CD14-positive monocyte (primary cell): ENCODE results near the gene NDUFS2. TPM values are rescaled to one million over a fixed set of nuclear protein-coding genes. Genes with fewer than 3 reads are reported as not detected.

Experiments used
- DNase-seq, 3 donors: peaks; one replicate each; pipeline ENCODE4 v3.0.0-alpha.2; 2011 to 2022
- H2AFZ ChIP-seq: 2 replicates; pipeline ENCODE4 v1.6.0; 2012; ENCODE audit warnings: mild to moderate bottlenecking, low read depth, low read length, inconsistent platforms; ENCODE audit not compliant: insufficient read depth, poor library complexity, severe bottlenecking
- H3K27ac ChIP-seq, 2 donors: 1 replicate in 1 of 2; 2 replicates in 1 of 2; pipeline ENCODE4 v1.5.1; 2012 to 2013; ENCODE audit warnings: low read length in 2 of 2, control low read depth in 1 of 2, inconsistent platforms in 1 of 2, low read depth in 1 of 2, mild to moderate bottlenecking in 1 of 2
- H3K27me3 ChIP-seq, 2 donors: one replicate each; pipeline versions ENCODE4 v1.6.0 to v1.6.1; 2011 to 2013; ENCODE audit warnings: low read length in 2 of 2; ENCODE audit not compliant: control insufficient read depth in 2 of 2, insufficient read depth in 2 of 2
- H3K36me3 ChIP-seq, 2 donors: replicated peaks in 1 of 2; 1 replicate in 1 of 2; 2 replicates in 1 of 2; pipeline versions ENCODE4 v1.5.1 to v1.6.1; 2012 to 2013; ENCODE audit warnings: low read length in 2 of 2, control low read depth in 1 of 2, inconsistent platforms in 1 of 2, mild to moderate bottlenecking in 1 of 2; ENCODE audit not compliant: insufficient read depth in 2 of 2, control insufficient read depth in 1 of 2
- H3K4me1 ChIP-seq, 2 donors: 1 replicate in 1 of 2; 2 replicates in 1 of 2; pipeline versions ENCODE4 v1.5.1 to v1.6.1; 2012 to 2013; ENCODE audit warnings: low read length in 2 of 2, control low read depth in 1 of 2, inconsistent platforms in 1 of 2, mild to moderate bottlenecking in 1 of 2, moderate library complexity in 1 of 2; ENCODE audit not compliant: insufficient read depth in 2 of 2, control insufficient read depth in 1 of 2
- H3K4me2 ChIP-seq: replicated peaks from 2 replicates; pipeline ENCODE3; 2012; ENCODE audit warnings: low read length, moderate library complexity, mild to moderate bottlenecking; ENCODE audit not compliant: poor library complexity, severe bottlenecking; ENCODE audit errors: extremely low read depth
- H3K4me3 ChIP-seq, 3 experiments: fragments of 200-600 bp in 1 of 3; sonication (generic) in 1 of 3; replicated peaks in 1 of 3; 1 replicate in 2 of 3; 2 replicates in 1 of 3; pipeline ENCODE4 v1.5.1; 2011 to 2013; ENCODE audit warnings: low read length in 3 of 3, mild to moderate bottlenecking in 3 of 3, control low read depth in 2 of 3, low read depth in 2 of 3, inconsistent platforms in 1 of 3, moderate library complexity in 1 of 3
- H3K79me2 ChIP-seq: 2 replicates; pipeline ENCODE4 v1.6.0; 2012; ENCODE audit warnings: mild to moderate bottlenecking, control low read depth, inconsistent platforms, low read length, moderate library complexity; ENCODE audit not compliant: insufficient read depth
- H3K9ac ChIP-seq: 2 replicates; pipeline ENCODE4 v1.6.0; 2017; ENCODE audit warnings: low read length, mild to moderate bottlenecking; ENCODE audit not compliant: insufficient read depth, poor library complexity, severe bottlenecking
- H3K9me3 ChIP-seq, 2 donors: replicated peaks in 1 of 2; 1 replicate in 1 of 2; 2 replicates in 1 of 2; pipeline versions ENCODE4 v1.5.1 to v1.6.1; 2012 to 2013; ENCODE audit warnings: low read length in 2 of 2, control low read depth in 1 of 2; ENCODE audit not compliant: control insufficient read depth in 1 of 2, insufficient read depth in 1 of 2
- H4K20me1 ChIP-seq: 2 replicates; pipeline ENCODE4 v1.6.0; 2012; ENCODE audit warnings: mild to moderate bottlenecking, low read length, control low read depth, moderate library complexity; ENCODE audit not compliant: insufficient read depth
- H3K27ac Mint-ChIP-seq, 7 donors: one replicate each; pipeline ENCODE4 v1.8.0; 2020; ENCODE audit warnings: mild to moderate bottlenecking in 7 of 7, mixed read lengths in 7 of 7, moderate library complexity in 6 of 7, inconsistent platforms in 2 of 7
- H3K27me3 Mint-ChIP-seq, 3 donors: one replicate each; pipeline ENCODE4 v1.8.0; 2021 to 2022; ENCODE audit warnings: low read depth in 3 of 3, mild to moderate bottlenecking in 3 of 3, mixed read lengths in 3 of 3, moderate library complexity in 3 of 3, inconsistent platforms in 1 of 3
- H3K36me3 Mint-ChIP-seq, 2 donors: one replicate each; pipeline ENCODE4 v1.8.0; 2020; ENCODE audit warnings: mixed read lengths in 2 of 2, inconsistent platforms in 1 of 2, mild to moderate bottlenecking in 1 of 2
- H3K4me1 Mint-ChIP-seq: one replicate; pipeline ENCODE4 v1.8.0; 2020; ENCODE audit warnings: mild to moderate bottlenecking, mixed read lengths
- H3K4me3 Mint-ChIP-seq, 2 donors: one replicate each; pipeline ENCODE4 v1.8.0; 2020; ENCODE audit warnings: mild to moderate bottlenecking in 2 of 2, mixed read lengths in 2 of 2, moderate library complexity in 1 of 2
- H3K9me3 Mint-ChIP-seq, 7 donors: one replicate each; pipeline ENCODE4 v1.8.0; 2020 to 2022; ENCODE audit warnings: mixed read lengths in 7 of 7, mild to moderate bottlenecking in 6 of 7, moderate library complexity in 6 of 7, inconsistent platforms in 2 of 7
- CTCF ChIP-seq: fragments of 200-600 bp; IDR thresholded peaks from one replicate; pipeline ENCODE4 v1.8.0; 2022; ENCODE audit warnings: antibody characterized with exemption, mild to moderate bottlenecking
- WGBS: methylation state at CpG from one replicate; pipeline ENCODE4 v1.1.5; 2013; ENCODE audit warnings: missing lambda C conversion rate; ENCODE audit not compliant: insufficient coverage; 5-methylcytosine and 5-hydroxymethylcytosine counted together
- intact Hi-C, 2 donors: fragments of 100-400 bp; cut with micrococcal nuclease; formaldehyde crosslinking; loops; one replicate each; pipeline versions ENCODE4 v1.15.0 to v1.15.1; 2023
- polyA plus RNA-seq, 3 donors: library from polyadenylated mRNA; depleted of rRNA in 1 of 3; unstranded in 2 of 3; stranded (reverse) in 1 of 3; fragments of 300-500 nt in 2 of 3; fragments of >200 nt in 1 of 3; fragmentation: Illumina TruSeq in 2 of 3; gene quantifications; 1 replicate in 2 of 3; 2 replicates in 1 of 3; pipeline ENCODE4 v1.2.3, GENCODE V29; 2012 to 2021

NDUFS2 gene
- polyA plus RNA-seq, 3 donors = 87.5 to 119 (median 101) TPM

DNA sequence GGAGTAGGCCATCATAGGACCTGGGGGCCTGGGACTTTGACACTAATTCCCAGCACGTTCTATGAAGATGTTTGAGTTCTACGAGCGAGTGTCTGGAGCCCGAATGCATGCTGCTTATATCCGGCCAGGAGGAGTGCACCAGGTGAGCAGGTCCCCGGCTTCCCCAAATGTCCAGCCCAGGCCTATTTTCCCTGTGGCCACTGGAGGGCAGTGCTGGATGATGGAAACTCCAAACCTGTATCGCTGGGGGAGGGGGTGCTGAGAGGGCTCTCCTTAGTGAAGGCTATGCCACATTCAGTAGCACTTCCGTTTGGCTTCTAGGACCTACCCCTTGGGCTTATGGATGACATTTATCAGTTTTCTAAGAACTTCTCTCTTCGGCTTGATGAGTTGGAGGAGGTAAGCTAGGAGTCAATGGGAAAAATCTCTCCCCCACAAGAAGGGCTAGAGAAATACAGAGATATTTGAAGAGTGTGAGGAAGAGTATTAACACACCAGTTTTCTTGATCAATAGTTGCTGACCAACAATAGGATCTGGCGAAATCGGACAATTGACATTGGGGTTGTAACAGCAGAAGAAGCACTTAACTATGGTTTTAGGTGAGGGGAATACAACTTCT lies 7.7 kb downstream of the NDUFS2 start:
- no peak overlapping the region for H2AFZ ChIP-seq
- DNase-seq = peak; percentile 76 to 87 (median 87)
- no peak overlapping the region for H3K9ac ChIP-seq
- peak; percentile 96 for TF ChIP-seq CTCF
- H4K20me1 ChIP-seq = no peaks in the 10 kb centered on the region
- Mint-ChIP-seq H3K36me3 (peaks cover 74 to 87% of the 10 kb centered on the region in 2 donors), H3K4me3 (no peak overlapping the region), H3K27ac (peak overlapping the region; percentile 47 to 94 (median 85)), H3K9me3 (peaks cover 0 to 2% (median 0%) of the 10 kb centered on the region in 7 donors), H3K27me3 (no peaks in the 10 kb centered on the region), H3K4me1 (peaks cover 39% of the 10 kb centered on the region)
- no peaks in the 10 kb centered on the region for H3K9me3 ChIP-seq
- H3K36me3 ChIP-seq = peaks cover 75 to 90% of the 10 kb centered on the region in 2 donors
- peaks cover 29 to 39% of the 10 kb centered on the region in 2 donors for H3K4me1 ChIP-seq
- peaks cover 66% of the 10 kb centered on the region for H3K79me2 ChIP-seq
- no peak overlapping the region for H3K4me3 ChIP-seq
- 36% methylated on average over 6 of the region's 11 CpGs for WGBS
- no peaks in the 10 kb centered on the region for H3K27me3 ChIP-seq
- no peak overlapping the region for H3K4me2 ChIP-seq
- intact Hi-C loops = loop anchor here in 1 of 2 donors (1.0 to 5.0 kb wide), 3 partner anchors 15 to 167 kb away; no protein-coding TSS in a partner anchor
- peak overlapping the region in 1 of 2 donors; percentile 6 for H3K27ac ChIP-seq

DNA sequence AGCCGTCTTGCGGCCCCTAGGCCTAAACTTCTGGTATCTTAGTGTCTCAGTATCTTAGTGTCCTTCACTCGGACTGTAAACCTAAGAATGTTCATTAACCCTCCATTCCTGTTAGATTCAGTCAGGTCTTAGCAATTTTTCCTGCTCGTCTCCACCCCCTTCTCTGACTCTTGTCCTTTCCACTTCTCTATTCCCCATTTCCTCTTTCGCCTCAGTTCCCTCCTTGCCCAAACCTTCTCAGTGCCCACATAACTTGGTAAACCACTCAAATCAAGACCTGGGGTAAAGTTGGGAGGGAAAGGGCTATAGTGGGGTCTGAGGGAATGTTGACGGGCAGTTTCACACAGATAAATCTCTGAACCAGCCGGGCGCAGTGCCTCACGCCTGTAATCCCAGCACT lies 12.2 kb downstream of the NDUFS2 start:
- H3K4me2 ChIP-seq = peak overlapping the region; percentile 100
- WGBS = 19% methylated on average over 4 of the region's 9 CpGs
- peak overlapping the region; percentile 98 to 100 for H3K27ac ChIP-seq
- H3K4me3 Mint-ChIP-seq = peak overlapping the region; percentile 99 to 100
- no peaks in the 10 kb centered on the region for H3K27me3 ChIP-seq
- H4K20me1 ChIP-seq = peaks cover 30% of the 10 kb centered on the region
- intact Hi-C loops = loop anchor here in 1 of 2 donors (5.0 kb wide), 1 partner anchor 78 kb away; no protein-coding TSS in a partner anchor
- no peak for TF ChIP-seq CTCF
- H3K9ac ChIP-seq = peak overlapping the region; percentile 97
- H3K27me3 Mint-ChIP-seq = peaks cover 0 to 1% (median 0%) of the 10 kb centered on the region in 3 donors
- peaks cover 57 to 61% of the 10 kb centered on the region in 2 donors for H3K36me3 ChIP-seq
- peaks cover 56% of the 10 kb centered on the region for H3K4me1 Mint-ChIP-seq
- peak overlapping the region; percentile 98 to 100 (median 100) for H3K27ac Mint-ChIP-seq
- no peak overlapping the region for H2AFZ ChIP-seq
- H3K36me3 Mint-ChIP-seq = peaks cover 72 to 74% of the 10 kb centered on the region in 2 donors
- H3K79me2 ChIP-seq = peaks cover 84% of the 10 kb centered on the region
- peak; percentile 72 to 80 (median 79) for DNase-seq
- H3K4me3 ChIP-seq = peak overlapping the region; percentile 91 to 98 (median 96)
- no peaks in the 10 kb centered on the region for H3K9me3 ChIP-seq
- no peaks in the 10 kb centered on the region for H3K9me3 Mint-ChIP-seq
- peaks cover 48 to 57% of the 10 kb centered on the region in 2 donors for H3K4me1 ChIP-seq
